HG03520 (cell line): ENCODE measurements around the gene HINT2.

Experiments
- ATAC-seq: cut with Tn5 transposase; IDR thresholded peaks from one replicate; pipeline ENCODE4 v1.9.1; 2021; ENCODE audit warnings: mild to moderate bottlenecking, moderate library complexity; ENCODE audit not compliant: unreplicated experiment

The HINT2 gene

GRCh38 chr9:35841645-35841900 is 26.7 kb upstream of the HINT2 start:
- ATAC-seq, result no peak

GRCh38 chr9:35840881-35841644 is 26.2 kb upstream of the HINT2 start:
- no peak for ATAC-seq

GRCh38 chr9:35839926-35840325 is 25.1 kb upstream of the HINT2 start:
- no peak for ATAC-seq

GRCh38 chr9:35836595-35836994 is 21.8 kb upstream of the HINT2 start:
- no peak for ATAC-seq

GRCh38 chr9:35835766-35836165 is 20.9 kb upstream of the HINT2 start:
- no peak for ATAC-seq

- no peak for ATAC-seq
Observed at GRCh38 chr9:35835216-35835632, 20.4 kb upstream of the HINT2 start.

DNA sequence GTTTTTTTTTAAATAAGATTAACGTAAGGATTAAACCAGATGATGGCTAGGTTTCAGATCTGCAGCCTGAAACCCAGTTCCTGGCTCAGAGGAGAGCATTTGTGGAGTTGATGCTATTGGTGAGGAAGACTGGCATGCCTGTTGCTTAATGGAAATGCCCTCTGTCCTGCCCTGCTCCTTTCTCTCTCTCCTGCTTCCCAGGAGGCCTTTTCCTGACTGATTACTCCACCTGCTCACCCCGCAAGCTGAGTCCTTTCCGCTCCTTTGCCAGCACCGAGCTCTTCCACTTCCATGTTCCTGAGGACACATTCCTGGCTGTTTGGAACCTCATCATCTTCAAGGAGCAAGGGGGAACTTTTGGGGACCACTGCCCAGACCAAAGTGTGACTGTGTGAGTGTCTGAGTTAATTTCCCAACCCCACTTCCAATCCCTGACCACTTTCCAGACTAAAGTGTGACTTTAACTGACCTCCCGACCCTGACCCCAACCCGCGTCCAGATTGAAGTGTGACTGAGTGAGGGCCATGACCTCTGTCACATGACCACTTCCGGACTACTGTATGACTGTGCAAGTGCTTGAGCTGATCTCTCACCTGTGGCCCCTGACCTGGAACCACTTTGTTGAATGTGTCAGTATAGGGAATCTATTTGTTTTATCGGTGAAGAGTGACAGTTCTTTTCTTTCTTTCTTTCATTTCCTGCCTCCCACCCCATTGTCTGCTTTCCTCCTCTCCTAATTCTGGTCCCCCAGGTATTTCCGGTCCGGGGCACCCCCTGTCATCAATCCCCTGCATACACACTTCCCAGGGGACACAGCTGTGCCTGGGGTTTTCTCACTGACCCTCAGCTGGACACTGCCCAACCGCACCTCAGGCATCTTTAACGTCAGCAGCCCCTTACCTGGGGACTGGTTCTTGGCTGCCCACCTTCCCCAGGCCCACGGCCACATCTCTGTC is 19.7 kb upstream of the HINT2 start:
- no peak for ATAC-seq

DNA sequence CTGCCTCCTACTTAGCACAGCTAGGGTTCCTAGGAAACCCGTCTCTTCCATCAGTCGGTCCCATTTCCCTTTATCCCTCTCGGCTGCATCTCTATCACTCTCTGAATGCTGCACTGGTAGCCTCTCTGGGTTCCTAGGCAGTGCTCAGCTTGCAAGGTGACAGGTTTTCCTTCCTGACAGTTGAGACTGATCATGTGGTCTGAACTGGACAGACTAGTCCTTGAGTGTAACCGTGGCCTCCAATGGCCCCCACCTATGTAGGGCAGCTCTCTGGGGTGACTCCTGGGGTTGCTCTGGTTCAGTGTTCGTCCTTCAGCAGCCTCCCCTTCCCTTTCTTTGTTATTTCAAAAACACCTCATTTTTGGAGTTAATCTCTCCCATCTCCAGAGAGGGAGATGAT is 18.0 kb upstream of the HINT2 start:
- no peak for ATAC-seq

DNA sequence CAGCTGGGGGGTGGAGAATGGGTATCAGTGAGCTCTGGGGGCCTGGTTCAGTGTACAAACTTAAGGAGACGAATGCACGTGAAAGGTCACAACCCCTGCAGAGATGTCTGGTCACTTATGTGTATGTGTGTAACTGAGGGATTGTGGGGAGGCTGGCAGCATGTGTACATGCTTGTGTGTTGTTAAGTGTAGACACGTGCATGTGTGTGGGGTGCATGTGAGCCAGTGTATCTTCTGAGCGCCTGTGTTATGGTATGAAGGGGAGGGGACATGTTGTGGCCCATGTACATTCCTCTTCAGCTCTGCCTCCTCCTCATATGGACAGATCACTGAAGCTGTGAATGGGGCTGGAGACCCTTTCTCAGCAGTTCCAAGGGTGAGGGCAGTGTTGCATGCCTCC is 16.2 kb upstream of the HINT2 start:
- ATAC-seq, result no peak

- no peak for ATAC-seq
Observed at GRCh38 chr9:35829764-35830096, 14.9 kb upstream of the HINT2 start.

DNA sequence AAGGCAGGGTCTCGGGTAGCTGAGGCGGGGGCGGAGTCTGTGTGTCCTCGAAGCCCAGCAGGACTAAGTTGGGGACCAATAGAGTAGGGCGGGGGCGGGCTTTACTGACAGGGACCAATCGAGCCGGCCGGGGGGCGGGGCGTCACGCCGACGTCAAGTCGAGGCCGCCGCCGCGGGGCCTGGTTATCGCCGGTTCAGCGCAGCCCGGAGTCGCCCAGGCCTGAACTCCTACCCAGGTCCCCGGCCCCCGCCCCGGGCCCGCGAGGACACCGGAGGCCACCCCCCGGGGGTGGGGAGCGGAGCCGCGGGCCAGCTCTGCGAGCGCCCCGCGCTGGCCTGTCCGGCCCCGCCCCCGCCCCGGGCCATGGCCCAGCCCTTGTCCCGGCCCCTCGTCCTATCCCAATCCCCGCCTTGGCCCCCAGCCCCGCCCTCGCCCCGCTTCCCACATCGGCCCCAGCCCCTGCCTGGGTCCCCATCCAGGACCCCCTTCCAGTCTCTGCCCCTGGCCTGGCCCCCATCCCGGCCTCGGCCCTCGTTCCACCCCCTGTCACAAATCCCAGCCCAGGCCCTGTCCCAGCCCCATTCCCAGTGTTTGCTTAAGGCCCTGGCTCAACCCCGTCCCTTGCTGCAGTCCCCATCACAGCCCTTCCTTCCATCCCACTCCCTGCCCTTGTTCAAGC is 14.4 kb upstream of the HINT2 start, which contains the start of gene TMEM8B:
TMEM8B (plus strand) TSS at position 145 of the 680 bp plus-strand sequence; CDS start at position 365, 220 bp downstream.
- peak; percentile 62 for ATAC-seq

DNA sequence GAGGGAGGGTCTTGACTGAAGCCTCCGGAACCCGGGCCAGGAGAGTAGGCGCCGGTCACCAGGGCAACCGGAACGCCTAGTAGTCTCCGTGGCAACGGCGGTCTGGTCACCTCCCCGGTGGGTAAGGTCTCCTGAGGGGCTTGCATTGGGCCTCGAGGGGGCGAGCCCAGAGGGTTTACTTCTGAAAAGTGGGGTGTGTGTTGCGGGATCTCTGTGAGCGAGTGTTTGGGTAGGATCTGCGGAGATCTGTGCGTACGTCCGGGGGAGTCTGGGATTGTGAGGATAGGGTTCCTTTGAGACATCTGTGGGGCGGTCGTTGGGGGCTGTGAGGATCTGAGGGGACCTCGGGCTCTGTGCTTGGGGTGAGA is 13.9 kb upstream of the HINT2 start, which contains the start of gene FAM221B:
FAM221B (minus strand) TSS at position 17 of the 368 bp plus-strand sequence. CDS start 2,571 bp downstream, outside the sequence.
- ATAC-seq, result no peak

DNA sequence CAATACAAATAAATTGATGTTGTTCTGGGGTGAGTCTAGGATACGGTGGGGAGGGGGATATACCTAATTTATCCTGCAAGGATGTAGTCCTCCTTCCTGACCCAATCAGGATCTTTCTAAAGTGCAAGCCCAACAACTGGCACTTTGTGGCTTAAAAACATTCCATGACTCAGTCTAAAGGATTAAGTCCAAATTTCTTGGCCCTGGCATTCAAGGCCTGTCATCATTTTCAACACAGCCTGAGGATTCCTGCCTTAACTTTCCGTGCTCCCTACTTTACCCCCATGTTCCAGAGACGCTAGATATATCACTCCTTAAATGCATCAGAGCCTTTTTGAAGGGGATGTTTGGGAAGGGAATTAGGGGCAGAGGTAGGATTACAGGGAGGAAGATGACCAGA is 12.6 kb upstream of the HINT2 start:
- no peak for ATAC-seq

GRCh38 chr9:35826071-35826701 is 11.3 kb upstream of the HINT2 start:
- no peak for ATAC-seq

GRCh38 chr9:35822926-35823325 is 8.1 kb upstream of the HINT2 start:
- ATAC-seq, result no peak

DNA sequence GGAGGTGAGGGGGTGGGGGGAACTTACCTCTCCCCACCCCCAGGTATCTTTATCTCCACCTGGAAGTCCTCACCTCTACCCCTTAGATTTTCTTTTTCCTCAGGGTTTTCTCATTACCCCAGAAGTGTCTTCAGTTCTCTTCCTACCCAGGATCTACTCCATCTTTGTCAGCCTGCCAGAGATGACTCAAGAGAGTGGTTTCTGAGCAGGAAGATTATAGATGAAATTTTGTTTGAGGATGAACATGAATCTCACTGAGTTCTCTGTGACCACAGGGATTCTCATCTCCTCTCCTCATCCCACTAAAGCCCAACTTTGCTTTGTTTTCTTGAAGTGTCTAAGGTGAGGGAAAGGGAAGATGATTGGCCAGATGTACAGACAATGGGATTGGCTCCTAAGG is 5.2 kb upstream of the HINT2 start:
- no peak for ATAC-seq

DNA sequence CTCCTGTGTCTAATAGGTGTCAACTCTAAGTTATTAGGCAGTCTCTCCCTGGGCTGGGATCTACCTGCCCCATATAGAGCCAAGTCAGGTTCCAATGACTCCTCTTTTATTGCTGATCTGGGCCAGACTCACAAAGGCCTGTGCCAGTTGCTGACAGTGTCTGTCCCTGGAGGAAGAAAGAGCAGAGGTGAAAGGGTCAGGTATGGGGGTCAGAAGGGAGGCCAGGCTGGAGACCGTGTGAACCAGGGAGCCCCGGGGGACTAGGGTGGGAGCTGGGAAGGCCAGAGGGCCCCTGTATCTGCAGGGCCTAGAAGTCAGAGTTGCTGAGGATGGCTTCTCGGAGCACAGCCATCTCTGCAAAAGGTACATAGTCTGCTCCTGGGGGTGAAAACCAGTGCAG is 3.5 kb upstream of the HINT2 start:
- ATAC-seq, result no peak

GRCh38 chr9:35816708-35817107 is 1.9 kb upstream of the HINT2 start:
- ATAC-seq, result no peak

GRCh38 chr9:35814106-35814840 is 569 bp downstream of the HINT2 start:
- ATAC-seq, result peak; percentile 14

- ATAC-seq, result no peak
Observed at GRCh38 chr9:35813434-35814105, 1.3 kb downstream of the HINT2 start.
